HG03135 (cell line): ENCODE results near the gene MTR.

Source experiments
- ATAC-seq: cut with Tn5 transposase; IDR thresholded peaks from one replicate; pipeline ENCODE4 v1.9.1; 2021; ENCODE audit warnings: mild to moderate bottlenecking, moderate library complexity; ENCODE audit not compliant: unreplicated experiment

MTR gene

GRCh38 chr1:236861560-236862218 lies 66.6 kb downstream of the MTR start:
- ATAC-seq: no peak

GRCh38 chr1:236862219-236862591 lies 67.1 kb downstream of the MTR start:
- ATAC-seq: no peak

- ATAC-seq: no peak
Observed at GRCh38 chr1:236862615-236863211, 67.6 kb downstream of the MTR start.

GRCh38 chr1:236864211-236864610 lies 69.1 kb downstream of the MTR start:
- ATAC-seq: no peak

- ATAC-seq: no peak
Observed at GRCh38 chr1:236864996-236865817, 70.1 kb downstream of the MTR start.

- no peak for ATAC-seq
Observed at GRCh38 chr1:236865818-236866155, 70.7 kb downstream of the MTR start.

GRCh38 chr1:236868625-236869467 lies 73.8 kb downstream of the MTR start:
- ATAC-seq: no peak

- ATAC-seq: no peak
Observed at GRCh38 chr1:236869911-236870310, 74.8 kb downstream of the MTR start.

- no peak for ATAC-seq
Observed at GRCh38 chr1:236870721-236871120, 75.6 kb downstream of the MTR start.

- no peak for ATAC-seq
Observed at GRCh38 chr1:236872075-236872666, 77.1 kb downstream of the MTR start.

- no peak for ATAC-seq
Observed at GRCh38 chr1:236875975-236876374, 80.9 kb downstream of the MTR start.

GRCh38 chr1:236877661-236878060 lies 82.6 kb downstream of the MTR start:
- no peak for ATAC-seq

- ATAC-seq: no peak
Observed at GRCh38 chr1:236880209-236880608, 85.1 kb downstream of the MTR start.

- no peak for ATAC-seq
Observed at GRCh38 chr1:236882678-236883077, 87.6 kb downstream of the MTR start.

GRCh38 chr1:236886199-236886598 lies 91.1 kb downstream of the MTR start:
- no peak for ATAC-seq

- ATAC-seq: no peak
Observed at GRCh38 chr1:236887081-236887480, 92.0 kb downstream of the MTR start.

GRCh38 chr1:236888126-236888525 lies 93.0 kb downstream of the MTR start:
- no peak for ATAC-seq

GRCh38 chr1:236888903-236889302 lies 93.8 kb downstream of the MTR start:
- ATAC-seq: no peak

GRCh38 chr1:236890152-236891056 lies 95.3 kb downstream of the MTR start:
- ATAC-seq: no peak
